NCI-H2196 (cell line): ENCODE results near the gene KRTAP27-1.

Experiments
- DNase-seq: peaks from one replicate; lab custom pipeline; 2025; ENCODE audit not compliant: unreplicated experiment; lab: John Stamatoyannopoulos, UW

The KRTAP27-1 gene

GRCh38 chr21:30305136-30305535 lies 32.4 kb downstream of the KRTAP27-1 start:
- DNase-seq, result no peak

GRCh38 chr21:30289215-30289614 lies 48.3 kb downstream of the KRTAP27-1 start, which contains the start of gene KRTAP25-1:
TSS of gene KRTAP25-1 (minus strand) at chr21:30289514. CDS start at chr21:30289490, 24 bp downstream.
- no peak for DNase-seq
